ENCODE results near the gene SLC2A13.
"Not testable (repeated sequence)": the region's sequence is repeated elsewhere in the genome, so short reads cannot be mapped to it uniquely, and the experiment has no call there.

Gene SLC2A13

DNA sequence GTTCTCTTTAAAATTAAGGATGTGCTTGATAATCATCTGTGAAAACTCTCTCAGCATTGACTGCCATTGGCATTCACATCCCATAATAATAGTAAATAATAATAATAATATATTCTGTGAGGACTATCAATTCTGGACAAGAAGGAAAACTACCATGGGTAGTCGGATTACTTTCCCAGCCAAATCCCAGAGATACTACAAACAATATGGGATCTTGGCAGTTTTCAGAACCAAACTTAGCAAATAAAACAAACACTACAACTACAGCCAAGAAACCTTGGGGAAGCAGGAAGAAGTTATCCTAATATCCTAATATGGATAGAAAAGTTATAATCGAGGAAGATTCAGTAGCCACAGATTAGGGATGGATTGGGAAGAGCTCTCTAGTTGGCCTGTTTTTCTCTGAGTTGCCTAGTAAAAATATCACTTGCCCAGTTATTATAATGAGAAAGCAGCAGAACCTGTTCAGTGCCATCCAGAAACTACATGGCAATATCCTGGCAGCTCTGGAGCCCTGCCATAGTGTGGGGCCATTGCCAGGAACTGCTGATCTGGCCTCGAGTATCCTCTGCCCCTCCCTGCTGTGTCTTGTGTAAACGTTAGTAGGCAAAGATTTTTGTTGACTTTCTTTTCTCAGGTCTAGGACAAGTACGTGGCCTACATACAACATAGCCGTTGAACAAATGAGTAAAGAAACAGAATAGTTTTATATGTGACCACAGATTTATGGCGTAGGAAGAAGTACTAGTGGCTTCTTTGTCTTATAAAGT, 193.5 kb downstream of the SLC2A13 start:
- H3K9ac ChIP-seq = no peak overlapping the region
- no peaks in the 10 kb centered on the region for H3K4me1 ChIP-seq
- no peaks in the 10 kb centered on the region for H4K20me1 ChIP-seq
- H3K27ac ChIP-seq = no peak overlapping the region
- no peaks in the 10 kb centered on the region for H3K36me3 ChIP-seq
- no peaks in the 10 kb centered on the region for H3K27me3 ChIP-seq
- no peaks in the 10 kb centered on the region for H3K9me3 ChIP-seq (replicated peaks in 1 of 11)
- H3K4me3 ChIP-seq = no peak overlapping the region
- no peak overlapping the region for H3K4me2 ChIP-seq
- TF ChIP-seq Cebpa-rat (IDR thresholded peaks at IDR 0.05) = no peak

DNA sequence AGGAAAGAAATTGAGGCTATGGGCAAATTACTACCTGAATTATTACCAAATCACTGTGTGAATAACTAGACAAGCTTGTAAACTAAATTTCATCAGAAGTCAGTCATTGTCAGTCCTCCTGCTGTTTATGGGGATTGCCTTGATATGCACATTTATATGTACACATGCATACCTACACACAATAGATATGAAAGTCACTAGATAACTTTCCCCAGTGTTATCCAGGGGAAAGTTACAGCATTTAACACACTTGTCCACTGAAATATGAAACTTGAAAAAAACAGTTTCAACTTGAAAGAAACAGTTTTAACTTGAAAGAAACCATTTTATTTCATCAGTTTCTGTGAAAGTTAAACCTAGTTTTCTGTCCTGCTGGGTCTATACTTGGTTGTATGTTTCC, 199.6 kb downstream of the SLC2A13 start:
- Histone ChIP-seq H3K36me3 (no peaks in the 10 kb centered on the region), H3K9ac (no peak overlapping the region), H3K9me3 (replicated peaks in 1 of 11) (no peaks in the 10 kb centered on the region)

DNA sequence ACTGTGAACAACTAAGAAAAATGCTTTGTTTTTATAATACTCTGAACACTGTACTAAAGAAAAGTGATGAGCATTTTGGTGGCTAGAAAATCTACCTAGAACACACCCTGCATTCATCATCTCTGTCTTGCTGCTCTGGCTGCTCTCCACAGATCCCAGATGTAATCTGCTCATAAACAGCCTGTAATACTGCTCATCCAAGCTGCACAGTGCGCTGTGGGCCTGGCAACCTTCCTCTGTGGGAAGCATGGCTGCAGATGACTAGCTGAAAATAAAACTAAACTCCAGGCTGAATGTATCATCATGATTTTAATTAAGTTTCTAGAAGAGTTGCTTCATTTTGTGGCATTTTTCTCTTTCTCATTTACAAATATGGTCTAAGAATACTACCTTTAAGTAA, 200.7 kb downstream of the SLC2A13 start:
- no peaks in the 10 kb centered on the region for H3K36me3 ChIP-seq
- TF ChIP-seq Cebpa-rat (IDR thresholded peaks at IDR 0.05) = no peak
- no peaks in the 10 kb centered on the region for H4K20me1 ChIP-seq
- H3K9me3 ChIP-seq (replicated peaks in 1 of 11) = no peaks in the 10 kb centered on the region
- H3K27me3 ChIP-seq = no peaks in the 10 kb centered on the region
- no peak overlapping the region for H3K27ac ChIP-seq
- no peak overlapping the region for H3K9ac ChIP-seq
- H3K4me2 ChIP-seq = no peak overlapping the region
- no peak overlapping the region for H3K4me3 ChIP-seq
- no peaks in the 10 kb centered on the region for H3K4me1 ChIP-seq

More for the DNA sequence above, 199.6 kb downstream of the SLC2A13 start:
- H3K4me2 ChIP-seq = no peak overlapping the region
- H4K20me1 ChIP-seq = no peaks in the 10 kb centered on the region
- no peak overlapping the region for H3K4me3 ChIP-seq
- H3K27ac ChIP-seq = no peak overlapping the region
- H3K27me3 ChIP-seq = no peaks in the 10 kb centered on the region
- no peak for TF ChIP-seq Cebpa-rat (IDR thresholded peaks at IDR 0.05)
- no peaks in the 10 kb centered on the region for H3K4me1 ChIP-seq

DNA sequence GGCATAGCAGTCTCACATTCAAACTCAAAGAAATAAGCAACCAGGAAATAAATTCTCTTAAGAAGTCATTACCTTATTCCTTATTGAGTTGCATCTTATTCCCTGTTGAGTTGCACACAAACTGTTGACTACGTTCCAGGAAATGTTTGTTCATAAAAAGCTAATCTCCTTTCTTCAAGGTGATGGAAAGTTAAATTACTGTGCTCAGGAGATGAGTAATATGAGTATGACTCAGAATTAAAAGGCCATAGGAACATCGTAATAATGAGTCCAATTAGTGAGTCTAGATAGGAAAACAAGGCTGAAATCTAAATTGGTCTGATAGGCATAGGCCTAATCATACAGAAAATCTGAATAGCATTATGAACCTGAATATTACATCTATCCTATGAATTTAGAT, 203.1 kb downstream of the SLC2A13 start:
- Histone ChIP-seq H3K4me1 (no peaks in the 10 kb centered on the region), H3K27ac (no peak overlapping the region), H3K9me3 (replicated peaks in 1 of 11) (no peaks in the 10 kb centered on the region), H4K20me1 (no peaks in the 10 kb centered on the region), H3K4me3 (no peak overlapping the region), H3K27me3 (no peaks in the 10 kb centered on the region), H3K36me3 (no peaks in the 10 kb centered on the region), H3K9ac (no peak overlapping the region), H3K4me2 (no peak overlapping the region)
- no peak for TF ChIP-seq Cebpa-rat (IDR thresholded peaks at IDR 0.05)

DNA sequence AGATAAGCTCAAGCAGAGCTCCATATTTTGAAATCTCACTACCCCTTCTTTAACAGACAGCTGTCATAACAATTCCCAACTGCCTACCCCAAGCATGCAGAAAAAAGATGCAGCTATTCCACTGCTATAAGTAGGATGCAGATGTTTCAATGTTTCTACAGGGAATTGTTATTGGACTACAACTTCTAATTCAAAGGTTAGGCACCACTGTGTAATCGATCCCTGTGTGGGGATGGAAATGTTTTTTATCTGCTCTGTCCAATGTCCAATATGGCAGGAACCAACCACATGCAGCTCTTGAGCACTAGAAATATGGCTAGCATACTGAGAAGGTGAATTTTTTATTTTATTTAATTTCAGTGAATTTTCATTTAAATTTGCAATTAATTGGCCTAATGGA, 208.6 kb downstream of the SLC2A13 start:
- Histone ChIP-seq H3K4me2 (no peak overlapping the region), H3K27ac (no peak overlapping the region), H3K9ac (no peak overlapping the region), H3K36me3 (no peaks in the 10 kb centered on the region), H3K9me3 (replicated peaks in 1 of 11) (no peaks in the 10 kb centered on the region), H4K20me1 (no peaks in the 10 kb centered on the region), H3K4me3 (no peak overlapping the region), H3K27me3 (no peaks in the 10 kb centered on the region), H3K4me1 (no peaks in the 10 kb centered on the region)
- TF ChIP-seq Cebpa-rat (IDR thresholded peaks at IDR 0.05) = no peak

DNA sequence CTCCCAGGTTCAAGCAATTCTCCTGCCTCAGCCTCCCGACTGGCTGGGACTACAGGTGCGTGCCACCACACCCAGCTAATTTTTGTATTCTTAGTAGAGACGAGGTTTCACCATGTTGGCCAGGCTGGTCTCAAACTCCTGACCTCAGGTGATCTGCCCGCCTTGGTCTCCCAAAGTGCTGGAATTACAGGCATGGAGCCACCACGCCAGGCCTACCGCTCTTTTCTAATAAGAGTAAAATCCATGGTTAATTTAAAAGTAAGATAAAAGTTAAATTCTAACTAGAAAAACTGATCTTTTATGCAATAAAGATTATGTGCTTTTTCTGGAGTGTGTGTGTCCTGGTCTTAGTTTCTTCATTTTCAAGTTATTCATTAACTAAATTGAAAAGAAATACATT, 212.5 kb downstream of the SLC2A13 start:
- not testable (repeated sequence) for H3K36me3 ChIP-seq; H3K27ac ChIP-seq; H3K4me3 ChIP-seq; H3K4me1 ChIP-seq; H3K9me3 ChIP-seq (replicated peaks in 1 of 11); H4K20me1 ChIP-seq; H3K9ac ChIP-seq; H3K27me3 ChIP-seq; H3K4me2 ChIP-seq

DNA sequence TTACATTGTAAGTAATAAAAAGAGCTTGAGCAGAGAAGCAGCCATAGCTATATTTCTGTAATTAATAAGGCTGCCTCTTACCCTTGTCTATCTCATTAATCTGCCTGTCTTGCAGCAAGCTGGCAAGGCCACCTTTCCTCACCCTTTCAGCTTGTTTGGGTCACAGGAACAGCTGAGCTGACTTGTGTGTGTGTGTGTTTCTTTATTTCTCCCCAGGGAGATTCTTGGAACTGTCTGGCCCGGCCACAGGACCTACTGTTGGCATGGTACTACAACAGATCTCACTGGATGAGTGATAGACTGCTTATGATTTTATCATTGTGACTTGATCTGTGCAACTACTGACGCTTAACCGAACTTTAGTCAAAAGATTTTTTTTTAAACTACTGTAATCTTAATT, 213.7 kb downstream of the SLC2A13 start:
- H3K27me3 ChIP-seq = no peaks in the 10 kb centered on the region
- no peak for TF ChIP-seq Cebpa-rat (IDR thresholded peaks at IDR 0.05)
- no peaks in the 10 kb centered on the region for H3K36me3 ChIP-seq
- no peaks in the 10 kb centered on the region for H4K20me1 ChIP-seq
- no peak overlapping the region for H3K9ac ChIP-seq
- no peak overlapping the region for H3K27ac ChIP-seq
- H3K4me2 ChIP-seq = no peak overlapping the region
- H3K4me1 ChIP-seq = peaks cover 0 to 3% (median 0%) of the 10 kb centered on the region in 10 experiments; a peak in 1 of 20 replicates
- no peak overlapping the region for H3K4me3 ChIP-seq
- H3K9me3 ChIP-seq (replicated peaks in 1 of 11) = no peaks in the 10 kb centered on the region

DNA sequence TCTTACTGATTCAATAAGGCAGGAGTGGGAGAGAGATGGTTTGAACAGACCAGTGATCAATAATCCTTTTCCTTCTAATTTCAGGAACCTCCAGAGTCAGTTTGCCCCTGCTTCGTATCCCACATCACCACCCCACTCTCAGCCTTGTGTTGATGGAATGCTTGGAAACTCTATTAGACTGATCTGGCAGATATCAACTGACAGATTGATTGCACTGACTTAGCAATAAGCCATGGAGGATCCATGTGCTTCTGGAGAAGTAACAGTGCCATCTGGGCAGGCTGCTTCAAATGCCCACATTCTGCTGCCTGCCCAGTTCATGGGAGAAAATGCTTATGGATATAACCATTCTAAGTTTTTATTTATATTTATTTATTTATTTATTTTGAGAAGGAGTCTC, 218.0 kb downstream of the SLC2A13 start:
- Histone ChIP-seq H3K4me2 (no peak overlapping the region), H3K4me3 (no peak overlapping the region), H3K27me3 (no peaks in the 10 kb centered on the region), H3K9ac (no peak overlapping the region), H3K36me3 (no peaks in the 10 kb centered on the region), H3K9me3 (replicated peaks in 1 of 11) (no peaks in the 10 kb centered on the region), H3K4me1 (peaks cover 0 to 3% (median 0%) of the 10 kb centered on the region in 10 experiments; a peak in 1 of 20 replicates), H4K20me1 (no peaks in the 10 kb centered on the region), H3K27ac (no peak overlapping the region)
- no peak for TF ChIP-seq Cebpa-rat (IDR thresholded peaks at IDR 0.05)

DNA sequence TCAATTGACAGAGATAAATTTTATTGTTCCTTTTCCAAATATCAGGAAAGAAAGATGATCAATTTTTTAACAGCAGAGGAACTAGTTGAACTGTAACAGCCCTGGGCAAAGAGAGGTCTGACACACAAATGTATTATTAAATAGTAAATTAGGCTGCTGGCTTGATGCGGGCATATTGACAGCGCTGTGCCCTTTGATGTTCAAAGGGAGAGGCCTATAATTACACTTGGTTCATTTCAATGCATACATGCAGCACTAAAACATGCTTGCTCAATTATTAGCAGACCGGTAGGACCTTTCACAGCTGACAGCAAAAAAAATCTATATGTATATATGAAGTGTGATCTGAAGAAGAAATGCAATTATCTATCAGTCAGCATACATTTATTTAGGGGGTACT, 219.8 kb downstream of the SLC2A13 start:
- TF ChIP-seq Cebpa-rat (IDR thresholded peaks at IDR 0.05) = no peak
- H3K9me3 ChIP-seq (replicated peaks in 1 of 11) = no peaks in the 10 kb centered on the region
- H4K20me1 ChIP-seq = no peaks in the 10 kb centered on the region

DNA sequence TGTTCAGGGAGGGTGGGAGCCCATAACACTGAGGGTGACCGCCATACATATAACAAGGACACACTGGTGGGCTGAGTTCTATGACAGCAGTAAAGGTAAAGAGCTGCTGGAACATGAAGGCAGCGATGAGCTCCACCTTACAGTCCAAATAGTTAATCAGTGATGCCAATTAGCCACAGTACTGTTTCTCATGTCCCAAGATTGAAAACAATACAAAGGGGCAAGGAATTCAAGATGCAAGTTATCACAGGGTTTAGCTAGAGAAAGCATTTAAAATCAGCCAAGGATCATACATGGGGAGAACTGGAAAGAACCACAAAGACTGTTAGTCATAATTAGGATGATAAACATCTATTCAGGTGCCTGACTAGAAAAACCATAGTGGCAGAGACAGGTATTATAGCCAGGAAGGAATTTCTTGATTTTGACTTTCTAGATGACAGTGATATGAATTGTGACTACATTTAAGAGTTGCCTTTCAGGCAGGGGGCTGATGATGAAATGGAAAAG, 221.2 kb downstream of the SLC2A13 start:
- no peak for TF ChIP-seq Cebpa-rat (IDR thresholded peaks at IDR 0.05)
- H3K36me3 ChIP-seq = peaks cover 0 to 2% (median 0%) of the 10 kb centered on the region in 11 experiments; a peak in 1 of 22 replicates
- no peaks in the 10 kb centered on the region for H3K4me1 ChIP-seq
- H3K27me3 ChIP-seq = no peaks in the 10 kb centered on the region
- H3K9ac ChIP-seq = no peak overlapping the region
- H3K4me2 ChIP-seq = no peak overlapping the region
- no peak overlapping the region for H3K4me3 ChIP-seq
- peaks cover 2 to 4% (median 4%) of the 10 kb centered on the region in 11 experiments; a peak in 19 of 22 replicates for H3K9me3 ChIP-seq (replicated peaks in 1 of 11)
- H4K20me1 ChIP-seq = no peaks in the 10 kb centered on the region
- H3K27ac ChIP-seq = no peak overlapping the region

More for the DNA sequence above, 219.8 kb downstream of the SLC2A13 start:
- Histone ChIP-seq H3K27ac (no peak overlapping the region), H3K4me2 (no peak overlapping the region), H3K9ac (no peak overlapping the region), H3K4me1 (no peaks in the 10 kb centered on the region), H3K4me3 (no peak overlapping the region), H3K27me3 (no peaks in the 10 kb centered on the region), H3K36me3 (no peaks in the 10 kb centered on the region)
